ENCODE results near the gene RNH1. TPM values are rescaled to one million over a fixed set of nuclear protein-coding genes. Genes with fewer than 3 reads are reported as not detected.

The RNH1 gene
- polyA plus RNA-seq, 1 of the 3 experiments (the other 2 are of a cell fraction), result 147 TPM

DNA sequence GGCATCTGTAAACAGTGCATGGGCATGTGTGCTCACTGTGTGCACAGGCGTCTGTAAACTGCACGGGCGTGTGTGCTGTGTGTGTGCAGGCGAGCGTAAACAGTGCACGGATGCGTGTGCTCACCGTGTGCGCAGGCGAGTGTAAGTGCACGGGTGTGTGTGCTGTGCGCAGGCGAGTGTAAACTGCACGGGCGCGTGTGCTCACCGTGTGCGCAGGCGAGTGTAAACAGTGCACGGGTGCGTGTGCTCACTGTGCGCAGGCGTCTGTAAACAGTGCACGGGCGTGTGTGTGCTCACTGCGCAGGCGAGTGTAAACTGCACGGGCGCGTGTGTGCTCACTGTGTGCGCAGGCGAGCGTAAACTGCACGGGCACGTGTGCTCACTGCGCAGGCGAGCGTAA lies 22.4 kb downstream of the RNH1 start:
- Histone ChIP-seq H3K36me3 (replicated peaks in 1 of 2; ENCODE audit: control insufficient read depth in 1 of 2, insufficient read depth in 2 of 2, low read length in 1 of 2) (peaks cover 0 to 3% of the 10 kb centered on the region in 2 experiments), H2AFZ (ENCODE audit: low read depth) (no peak overlapping the region), H3K27me3 (ENCODE audit: insufficient read depth) (no peaks in the 10 kb centered on the region), H3K9ac (no peak overlapping the region), H3F3A (replicated peaks; ENCODE audit: insufficient read depth) (no peaks in the 10 kb centered on the region), H3K4me3 (ENCODE audit: low read depth in 2 of 2, low read length in 1 of 2) (no peak overlapping the region), H4K20me1 (ENCODE audit: insufficient read depth) (no peaks in the 10 kb centered on the region), H3K4me1 (ENCODE audit: control insufficient read depth in 1 of 2, insufficient read depth in 2 of 2, low read depth in 1 of 2, low read length in 1 of 2) (no peaks in the 10 kb centered on the region), H3K9me2 (no peaks in the 10 kb centered on the region), H3K9me3 (no peaks in the 10 kb centered on the region), H3K4me2 (no peak overlapping the region), H3K79me2 (ENCODE audit: insufficient read depth) (no peaks in the 10 kb centered on the region; the same call in 1 of the 2 replicates), H3K27ac (ENCODE audit: low read depth in 2 of 2, low read length in 1 of 2) (no peak overlapping the region)
- POLR2A ChIA-PET, result no interaction called here
- CTCF ChIA-PET, result no interaction called here
- TF ChIP-seq, protein P1, sequence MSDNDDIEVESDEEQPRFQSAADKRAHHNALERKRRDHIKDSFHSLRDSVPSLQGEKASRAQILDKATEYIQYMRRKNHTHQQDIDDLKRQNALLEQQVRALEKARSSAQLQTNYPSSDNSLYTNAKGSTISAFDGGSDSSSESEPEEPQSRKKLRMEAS (IDR thresholded peaks at IDR 0.05; ENCODE audit: low read depth), result no peak
- TF ChIP-seq FOXJ3 (CRISPR knock-in tag; IDR thresholded peaks at IDR 0.05) (no peak), RFX5 (IDR thresholded peaks at IDR 0.05; ENCODE audit: low read length) (no peak), RAD21 (IDR thresholded peaks at IDR 0.05; ENCODE audit: low read length) (no peak), MXI1 (IDR thresholded peaks at IDR 0.05; ENCODE audit: low read depth, low read length) (no peak), TCF12 (IDR thresholded peaks at IDR 0.05) (no peak), FOXM1 (IDR thresholded peaks at IDR 0.05; ENCODE audit: low read depth) (no peak), MEF2A (IDR thresholded peaks at IDR 0.05; ENCODE audit: borderline replicate concordance, low read depth) (no peak), YY1 (IDR thresholded peaks at IDR 0.05; ENCODE audit: low read depth) (no peak), GABPA (IDR thresholded peaks at IDR 0.05; ENCODE audit: low read depth) (no peak)
- TF ChIP-seq, protein P2, sequence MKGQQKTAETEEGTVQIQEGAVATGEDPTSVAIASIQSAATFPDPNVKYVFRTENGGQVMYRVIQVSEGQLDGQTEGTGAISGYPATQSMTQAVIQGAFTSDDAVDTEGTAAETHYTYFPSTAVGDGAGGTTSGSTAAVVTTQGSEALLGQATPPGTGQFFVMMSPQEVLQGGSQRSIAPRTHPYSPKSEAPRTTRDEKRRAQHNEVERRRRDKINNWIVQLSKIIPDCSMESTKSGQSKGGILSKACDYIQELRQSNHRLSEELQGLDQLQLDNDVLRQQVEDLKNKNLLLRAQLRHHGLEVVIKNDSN (IDR thresholded peaks at IDR 0.05; ENCODE audit: borderline replicate concordance, low read depth), result no peak
- TF ChIP-seq, protein P3, sequence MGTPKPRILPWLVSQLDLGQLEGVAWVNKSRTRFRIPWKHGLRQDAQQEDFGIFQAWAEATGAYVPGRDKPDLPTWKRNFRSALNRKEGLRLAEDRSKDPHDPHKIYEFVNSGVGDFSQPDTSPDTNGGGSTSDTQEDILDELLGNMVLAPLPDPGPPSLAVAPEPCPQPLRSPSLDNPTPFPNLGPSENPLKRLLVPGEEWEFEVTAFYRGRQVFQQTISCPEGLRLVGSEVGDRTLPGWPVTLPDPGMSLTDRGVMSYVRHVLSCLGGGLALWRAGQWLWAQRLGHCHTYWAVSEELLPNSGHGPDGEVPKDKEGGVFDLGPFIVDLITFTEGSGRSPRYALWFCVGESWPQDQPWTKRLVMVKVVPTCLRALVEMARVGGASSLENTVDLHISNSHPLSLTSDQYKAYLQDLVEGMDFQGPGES (IDR thresholded peaks at IDR 0.05; ENCODE audit: low read depth, low read length), result no peak
- no peak for DNase-seq
- WGBS (ENCODE audit: low lambda C conversion rate), result 97% methylated on average over 37 of the region's 38 CpGs

DNA sequence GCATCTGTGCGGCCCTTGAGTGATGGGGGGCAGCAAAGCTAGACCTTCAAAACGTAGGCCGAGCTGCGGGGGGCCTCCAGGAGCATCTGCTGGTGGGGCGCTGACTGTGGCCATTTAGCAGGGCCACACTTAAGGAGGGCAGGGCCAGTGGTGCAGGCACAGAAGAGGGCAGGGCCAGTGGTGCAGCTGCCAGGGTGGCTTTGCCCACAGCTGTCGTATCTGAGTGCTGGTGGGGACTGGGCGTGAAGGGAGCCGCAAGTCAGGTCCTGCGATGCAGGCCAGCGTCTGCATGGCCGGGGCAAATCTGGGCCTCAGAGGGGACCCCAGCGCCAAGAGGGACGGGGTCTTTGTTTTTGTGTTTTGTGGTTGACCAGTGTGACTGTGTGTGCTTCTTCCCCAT lies 27.7 kb downstream of the RNH1 start:
- Histone ChIP-seq H3K4me3 (ENCODE audit: low read depth in 2 of 2, low read length in 1 of 2) (no peak overlapping the region), H3K79me2 (ENCODE audit: insufficient read depth) (0 out of 2 replicates have a peak, but pooled peaks cover 6% of the 10 kb centered on the region), H3K27me3 (ENCODE audit: insufficient read depth) (no peaks in the 10 kb centered on the region), H3K36me3 (replicated peaks in 1 of 2; ENCODE audit: control insufficient read depth in 1 of 2, insufficient read depth in 2 of 2, low read length in 1 of 2) (no peaks in the 10 kb centered on the region), H3K4me1 (ENCODE audit: control insufficient read depth in 1 of 2, insufficient read depth in 2 of 2, low read depth in 1 of 2, low read length in 1 of 2) (no peaks in the 10 kb centered on the region; a peak in 1 of 4 replicates), H3K27ac (ENCODE audit: low read depth in 2 of 2, low read length in 1 of 2) (no peak overlapping the region), H4K20me1 (ENCODE audit: insufficient read depth) (no peaks in the 10 kb centered on the region), H3K9ac (no peak overlapping the region), H2AFZ (ENCODE audit: low read depth) (no peak overlapping the region), H3K9me2 (no peaks in the 10 kb centered on the region), H3K9me3 (no peaks in the 10 kb centered on the region), H3F3A (replicated peaks; ENCODE audit: insufficient read depth) (no peaks in the 10 kb centered on the region), H3K4me2 (no peak overlapping the region)
- DNase-seq, result no peak
- WGBS (ENCODE audit: low lambda C conversion rate), result 98% methylated on average over 8 of the region's 13 CpGs
- no peak for TF ChIP-seq POLR2AphosphoS5 (IDR thresholded peaks at IDR 0.05; ENCODE audit: low read depth, low read length)
- TF ChIP-seq RCOR1 (IDR thresholded peaks at IDR 0.05; ENCODE audit: low read length), result no peak
- no peak for TF ChIP-seq ELF1 (IDR thresholded peaks at IDR 0.05)
- TF ChIP-seq TCF12 (IDR thresholded peaks at IDR 0.05), result no peak
- TF ChIP-seq FOXM1 (IDR thresholded peaks at IDR 0.05; ENCODE audit: low read depth), result no peak
- TF ChIP-seq MEF2A (IDR thresholded peaks at IDR 0.05; ENCODE audit: borderline replicate concordance, low read depth), result no peak
- no peak for TF ChIP-seq RXRA (IDR thresholded peaks at IDR 0.05; ENCODE audit: borderline replicate concordance, low read depth)
- TF ChIP-seq, protein P4, sequence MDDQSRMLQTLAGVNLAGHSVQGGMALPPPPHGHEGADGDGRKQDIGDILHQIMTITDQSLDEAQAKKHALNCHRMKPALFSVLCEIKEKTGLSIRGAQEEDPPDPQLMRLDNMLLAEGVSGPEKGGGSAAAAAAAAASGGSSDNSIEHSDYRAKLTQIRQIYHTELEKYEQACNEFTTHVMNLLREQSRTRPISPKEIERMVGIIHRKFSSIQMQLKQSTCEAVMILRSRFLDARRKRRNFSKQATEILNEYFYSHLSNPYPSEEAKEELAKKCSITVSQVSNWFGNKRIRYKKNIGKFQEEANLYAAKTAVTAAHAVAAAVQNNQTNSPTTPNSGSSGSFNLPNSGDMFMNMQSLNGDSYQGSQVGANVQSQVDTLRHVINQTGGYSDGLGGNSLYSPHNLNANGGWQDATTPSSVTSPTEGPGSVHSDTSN (IDR thresholded peaks at IDR 0.05), result no peak
- TF ChIP-seq TAF1 (IDR thresholded peaks at IDR 0.05; ENCODE audit: borderline replicate concordance, low read depth, low read length), result no peak
- TF ChIP-seq, protein P5, sequence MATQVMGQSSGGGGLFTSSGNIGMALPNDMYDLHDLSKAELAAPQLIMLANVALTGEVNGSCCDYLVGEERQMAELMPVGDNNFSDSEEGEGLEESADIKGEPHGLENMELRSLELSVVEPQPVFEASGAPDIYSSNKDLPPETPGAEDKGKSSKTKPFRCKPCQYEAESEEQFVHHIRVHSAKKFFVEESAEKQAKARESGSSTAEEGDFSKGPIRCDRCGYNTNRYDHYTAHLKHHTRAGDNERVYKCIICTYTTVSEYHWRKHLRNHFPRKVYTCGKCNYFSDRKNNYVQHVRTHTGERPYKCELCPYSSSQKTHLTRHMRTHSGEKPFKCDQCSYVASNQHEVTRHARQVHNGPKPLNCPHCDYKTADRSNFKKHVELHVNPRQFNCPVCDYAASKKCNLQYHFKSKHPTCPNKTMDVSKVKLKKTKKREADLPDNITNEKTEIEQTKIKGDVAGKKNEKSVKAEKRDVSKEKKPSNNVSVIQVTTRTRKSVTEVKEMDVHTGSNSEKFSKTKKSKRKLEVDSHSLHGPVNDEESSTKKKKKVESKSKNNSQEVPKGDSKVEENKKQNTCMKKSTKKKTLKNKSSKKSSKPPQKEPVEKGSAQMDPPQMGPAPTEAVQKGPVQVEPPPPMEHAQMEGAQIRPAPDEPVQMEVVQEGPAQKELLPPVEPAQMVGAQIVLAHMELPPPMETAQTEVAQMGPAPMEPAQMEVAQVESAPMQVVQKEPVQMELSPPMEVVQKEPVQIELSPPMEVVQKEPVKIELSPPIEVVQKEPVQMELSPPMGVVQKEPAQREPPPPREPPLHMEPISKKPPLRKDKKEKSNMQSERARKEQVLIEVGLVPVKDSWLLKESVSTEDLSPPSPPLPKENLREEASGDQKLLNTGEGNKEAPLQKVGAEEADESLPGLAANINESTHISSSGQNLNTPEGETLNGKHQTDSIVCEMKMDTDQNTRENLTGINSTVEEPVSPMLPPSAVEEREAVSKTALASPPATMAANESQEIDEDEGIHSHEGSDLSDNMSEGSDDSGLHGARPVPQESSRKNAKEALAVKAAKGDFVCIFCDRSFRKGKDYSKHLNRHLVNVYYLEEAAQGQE (IDR thresholded peaks at IDR 0.05; ENCODE audit: low read depth, low read length), result no peak
- TF ChIP-seq NFIC (IDR thresholded peaks at IDR 0.05; ENCODE audit: borderline replicate concordance), result no peak
- no peak for TF ChIP-seq EZH2phosphoT487 (IDR thresholded peaks at IDR 0.05; ENCODE audit: borderline replicate concordance, low read depth)
- ChIA-PET CTCF (interaction anchor here (0.8 to 1.7 kb wide), 2 partner anchors 10 to 82 kb away, joined by 4 to 6 read pairs; no protein-coding TSS in a partner anchor), POLR2A (no interaction called here)

Data from SK-N-SH (cell line).